ENCODE measurements around the gene ATP6V1G3. TPM values are rescaled to one million over a fixed set of nuclear protein-coding genes. Genes with fewer than 3 reads are reported as not detected.
"Not testable (repeated sequence)": the region's sequence is repeated elsewhere in the genome, so short reads cannot be mapped to it uniquely, and the experiment has no call there.

ATP6V1G3 gene
- not detected for total RNA-seq
- long read RNA-seq = 0 reads

- ATAC-seq (no peak), DNase-seq (no peak)
- intact Hi-C loops (cut with DNase I) = no loop called here
These were observed at the start of gene ATP6V1G3 for GRCh38 chr1:198540580-198540979. Gene ATP6V1G3, minus strand, starts transcription at chr1:198540680. Its CDS starts 30 bp downstream, at chr1:198540650.

GRCh38 chr1:198588845-198589244, 48.4 kb upstream of the ATP6V1G3 start:
- intact Hi-C loops (cut with DNase I) = no loop called here
- DNase-seq (no peak), ATAC-seq (no peak)

- no peak for ATAC-seq
These were observed 43.7 kb upstream of the ATP6V1G3 start for GRCh38 chr1:198584163-198584562.

GRCh38 chr1:198583209-198583802, 42.8 kb upstream of the ATP6V1G3 start:
- ATAC-seq; DNase-seq; intact Hi-C loops (cut with DNase I): not testable (repeated sequence)

More at GRCh38 chr1:198584163-198584562, 43.7 kb upstream of the ATP6V1G3 start:
- DNase-seq = no peak
- intact Hi-C loops (cut with DNase I) = no loop called here

GRCh38 chr1:198577444-198577843, 37.0 kb upstream of the ATP6V1G3 start:
- DNase-seq (no peak), ATAC-seq (no peak)
- intact Hi-C loops (cut with DNase I) = no loop called here

GRCh38 chr1:198575798-198576641, 35.5 kb upstream of the ATP6V1G3 start:
- intact Hi-C loops (cut with DNase I) = no loop called here
- no peak for ATAC-seq
- DNase-seq = no peak

GRCh38 chr1:198575292-198575691, 34.8 kb upstream of the ATP6V1G3 start:
- intact Hi-C loops (cut with DNase I) = no loop called here
- DNase-seq (no peak), ATAC-seq (no peak)

GRCh38 chr1:198574325-198574724, 33.8 kb upstream of the ATP6V1G3 start:
- no peak for DNase-seq
- no peak for ATAC-seq
- intact Hi-C loops (cut with DNase I) = no loop called here

GRCh38 chr1:198564716-198565115, 24.2 kb upstream of the ATP6V1G3 start:
- ATAC-seq (no peak), DNase-seq (no peak)
- intact Hi-C loops (cut with DNase I) = no loop called here

- no peak for ATAC-seq
- intact Hi-C loops (cut with DNase I) = no loop called here
- no peak for DNase-seq
These were observed 23.7 kb upstream of the ATP6V1G3 start for GRCh38 chr1:198564157-198564556.

GRCh38 chr1:198563583-198563982, 23.1 kb upstream of the ATP6V1G3 start:
- no peak for ATAC-seq
- intact Hi-C loops (cut with DNase I) = no loop called here
- no peak for DNase-seq

GRCh38 chr1:198560161-198560560, 19.7 kb upstream of the ATP6V1G3 start:
- peak; percentile 28 for DNase-seq
- intact Hi-C loops (cut with DNase I) = no loop called here
- no peak for ATAC-seq

GRCh38 chr1:198559362-198559761, 18.9 kb upstream of the ATP6V1G3 start:
- DNase-seq (no peak), ATAC-seq (no peak)
- intact Hi-C loops (cut with DNase I) = no loop called here

- DNase-seq (no peak), ATAC-seq (no peak)
- intact Hi-C loops (cut with DNase I) = no loop called here
These were observed 17.9 kb upstream of the ATP6V1G3 start for GRCh38 chr1:198558402-198558801.

GRCh38 chr1:198556971-198557370, 16.5 kb upstream of the ATP6V1G3 start:
- DNase-seq = peak; percentile 34
- intact Hi-C loops (cut with DNase I) = no loop called here
- peak; percentile 68 to 73 for ATAC-seq

- intact Hi-C loops (cut with DNase I) = no loop called here
- ATAC-seq = no peak
These were observed 12.4 kb upstream of the ATP6V1G3 start for GRCh38 chr1:198552668-198553416.

GRCh38 chr1:198550941-198551524, 10.6 kb upstream of the ATP6V1G3 start:
- no peak for DNase-seq
- intact Hi-C loops (cut with DNase I) = no loop called here
- no peak for ATAC-seq

More at GRCh38 chr1:198552668-198553416, 12.4 kb upstream of the ATP6V1G3 start:
- no peak for DNase-seq

- intact Hi-C loops (cut with DNase I) = no loop called here
- no peak for DNase-seq
- ATAC-seq = peak in 1 of 2 donors; percentile 15
These were observed 9.4 kb upstream of the ATP6V1G3 start for GRCh38 chr1:198549866-198550265.

GRCh38 chr1:198548890-198549289, 8.4 kb upstream of the ATP6V1G3 start:
- DNase-seq (no peak), ATAC-seq (no peak)
- intact Hi-C loops (cut with DNase I) = no loop called here

GRCh38 chr1:198545156-198545555, 4.7 kb upstream of the ATP6V1G3 start:
- DNase-seq (no peak), ATAC-seq (no peak)
- intact Hi-C loops (cut with DNase I) = no loop called here
